Putamen (tissue), 1 donor: Measurements from ENCODE around the gene SLC17A9.

ENCODE experiments used
- DNase-seq: peaks from one replicate; pipeline ENCODE4 v3.0.0-alpha.2; 2016; ENCODE audit warnings: low spot score

SLC17A9 gene

GRCh38 chr20:62969179-62969760 lies 16.8 kb downstream of the SLC17A9 start:
- DNase-seq, result no peak

- no peak for DNase-seq
Measured at GRCh38 chr20:62969939-62970306, 17.4 kb downstream of the SLC17A9 start.

- no peak for DNase-seq
Measured at GRCh38 chr20:62970307-62971210, 18.1 kb downstream of the SLC17A9 start.

- DNase-seq, result no peak
Measured at GRCh38 chr20:62971211-62971949, 18.9 kb downstream of the SLC17A9 start.

GRCh38 chr20:62971950-62972844 lies 19.7 kb downstream of the SLC17A9 start:
- peak; percentile 45 for DNase-seq

- DNase-seq, result no peak
Measured at GRCh38 chr20:62972845-62973745, 20.6 kb downstream of the SLC17A9 start.

GRCh38 chr20:62975251-62975760 lies 22.8 kb downstream of the SLC17A9 start:
- no peak for DNase-seq

GRCh38 chr20:62975812-62976508 lies 23.5 kb downstream of the SLC17A9 start:
- DNase-seq, result no peak

- no peak for DNase-seq
Measured at GRCh38 chr20:62976886-62977285, 24.4 kb downstream of the SLC17A9 start.

GRCh38 chr20:62977613-62978560 lies 25.4 kb downstream of the SLC17A9 start:
- DNase-seq, result no peak

GRCh38 chr20:62978561-62978943 lies 26.0 kb downstream of the SLC17A9 start:
- DNase-seq, result no peak

GRCh38 chr20:62979310-62979709 lies 26.8 kb downstream of the SLC17A9 start:
- no peak for DNase-seq

- DNase-seq, result no peak
Measured at GRCh38 chr20:62979876-62980373, 27.4 kb downstream of the SLC17A9 start.

- no peak for DNase-seq
Measured at GRCh38 chr20:62980380-62980960, 28.0 kb downstream of the SLC17A9 start.

- DNase-seq, result no peak
Measured at GRCh38 chr20:62980970-62981369, 28.5 kb downstream of the SLC17A9 start.

- no peak for DNase-seq
Measured at GRCh38 chr20:62982124-62983075, 29.9 kb downstream of the SLC17A9 start.

- no peak for DNase-seq
Measured at GRCh38 chr20:62983210-62983609, 30.7 kb downstream of the SLC17A9 start.
